Thoracic aorta (tissue), 2 donors: ENCODE data around the gene MAEL. TPM values are rescaled to one million over a fixed set of nuclear protein-coding genes. Genes with fewer than 3 reads are reported as not detected.

ENCODE experiments used
- ATAC-seq: fragments of 150-250 bp; one replicate; pipeline ENCODE4 v1.8.0; 2017; ENCODE audit warnings: low read depth; ENCODE audit not compliant: insufficient number of reproducible peaks, low FRiP score
- DNase-seq: peaks from one replicate; pipeline ENCODE4 v3.0.0-alpha.2; 2020; ENCODE audit warnings: low spot score
- H3K27ac ChIP-seq, 2 donors: fragments of 200-600 bp; sonication (generic); 1 replicate in 1 of 2; 2 replicates in 1 of 2; pipeline ENCODE4 v1.5.1; 2016; ENCODE audit warnings: mild to moderate bottlenecking in 2 of 2, moderate library complexity in 2 of 2
- H3K27me3 ChIP-seq: fragments of 200-600 bp; sonication (generic); replicated peaks from 2 replicates; pipeline ENCODE4 v1.6.0; 2016; ENCODE audit warnings: mild to moderate bottlenecking; ENCODE audit not compliant: insufficient read depth
- H3K36me3 ChIP-seq: fragments of 200-600 bp; sonication (generic); one replicate; pipeline ENCODE4 v1.5.1; 2016
- H3K4me1 ChIP-seq, 2 donors: fragments of 200-600 bp; sonication (generic); 1 replicate in 1 of 2; 2 replicates in 1 of 2; pipeline versions ENCODE4 v1.5.1 to v1.6.0; 2016; ENCODE audit warnings: low read depth in 2 of 2, mild to moderate bottlenecking in 1 of 2; ENCODE audit not compliant: control insufficient read depth in 1 of 2
- H3K4me3 ChIP-seq: fragments of 200-600 bp; sonication (generic); 2 replicates; pipeline ENCODE4 v1.5.1; 2016; ENCODE audit warnings: mild to moderate bottlenecking
- H3K9me3 ChIP-seq: fragments of 200-600 bp; sonication (generic); 2 replicates; pipeline ENCODE4 v1.5.1; 2016
- CTCF ChIP-seq: fragments of 200-600 bp; sonication (generic); IDR thresholded peaks from one replicate; pipeline ENCODE4 v1.5.1; 2019; ENCODE audit warnings: antibody characterized with exemption
- total RNA-seq, 2 donors: library from RNA; depleted of rRNA; stranded (reverse); fragments of >200 nt; gene quantifications; one replicate each; pipeline versions ENCODE4 v1.1.0 to v1.2.3, GENCODE V29; 2016

Gene MAEL
- total RNA-seq, 2 donors from 2014 or later: not detected

- H3K27me3 ChIP-seq: no peaks in the 10 kb centered on the region
- no peaks in the 10 kb centered on the region for H3K36me3 ChIP-seq
- H3K9me3 ChIP-seq: no peaks in the 10 kb centered on the region
- no peak overlapping the region for H3K4me3 ChIP-seq
- DNase-seq (no peak), ATAC-seq (no peak)
- H3K27ac ChIP-seq: no peak overlapping the region
- TF ChIP-seq CTCF: no peak
- peaks cover 0 to 16% of the 10 kb centered on the region in 2 donors for H3K4me1 ChIP-seq
Measured at GRCh38 chr1:166950156-166950555, 38.9 kb upstream of the MAEL start.

- DNase-seq (no peak), ATAC-seq (no peak)
- TF ChIP-seq CTCF: no peak
- Histone ChIP-seq H3K36me3 (no peaks in the 10 kb centered on the region), H3K4me3 (no peak overlapping the region), H3K9me3 (no peaks in the 10 kb centered on the region), H3K27me3 (no peaks in the 10 kb centered on the region), H3K27ac (no peak overlapping the region), H3K4me1 (peaks cover 0 to 16% of the 10 kb centered on the region in 2 donors)
Measured at GRCh38 chr1:166951050-166951449, 38.0 kb upstream of the MAEL start.

- Histone ChIP-seq H3K27me3 (no peaks in the 10 kb centered on the region), H3K27ac (no peak overlapping the region), H3K4me3 (no peak overlapping the region), H3K36me3 (no peaks in the 10 kb centered on the region), H3K9me3 (no peaks in the 10 kb centered on the region), H3K4me1 (peaks cover 0 to 14% of the 10 kb centered on the region in 2 donors)
- DNase-seq (no peak), ATAC-seq (no peak)
- no peak for TF ChIP-seq CTCF
Measured at GRCh38 chr1:166952002-166952746, 36.9 kb upstream of the MAEL start.

GRCh38 chr1:166953491-166953890 is 35.6 kb upstream of the MAEL start:
- Histone ChIP-seq H3K4me1 (peaks cover 0 to 11% of the 10 kb centered on the region in 2 donors), H3K27me3 (no peaks in the 10 kb centered on the region), H3K9me3 (no peaks in the 10 kb centered on the region), H3K4me3 (no peak overlapping the region), H3K27ac (no peak overlapping the region), H3K36me3 (no peaks in the 10 kb centered on the region)
- TF ChIP-seq CTCF: no peak
- DNase-seq (no peak), ATAC-seq (no peak)

- Histone ChIP-seq H3K4me1 (peaks cover 0 to 11% of the 10 kb centered on the region in 2 donors), H3K9me3 (no peaks in the 10 kb centered on the region), H3K27ac (no peak overlapping the region), H3K36me3 (no peaks in the 10 kb centered on the region), H3K27me3 (no peaks in the 10 kb centered on the region), H3K4me3 (no peak overlapping the region)
- no peak for TF ChIP-seq CTCF
- ATAC-seq (no peak), DNase-seq (no peak)
Measured at GRCh38 chr1:166956057-166956850, 32.8 kb upstream of the MAEL start.
